Measurements from ENCODE around the gene ZBTB7C. TPM values are rescaled to one million over a fixed set of nuclear protein-coding genes. Genes with fewer than 3 reads are reported as not detected.

Gene ZBTB7C
- total and polyA plus RNA-seq, 2 of the 8 experiments (the other 6 are each of a cell fraction or from before 2014, with no cell fraction given): 0.15 to 0.45 TPM

- H3K4ac ChIP-seq (replicated peaks; ENCODE audit: insufficient read length, low read depth, low read length): peak overlapping the region; percentile 2
- CTCF ChIA-PET (ENCODE audit: partially characterized antibody): interaction anchor here (0.6 to 1.9 kb wide), 15 partner anchors 9 to 965 kb away, joined by 3 to 9 read pairs (median 4); no protein-coding TSS in a partner anchor
- no peak for FAIRE-seq
Observed at GRCh38 chr18:48022021-48022420, 387.2 kb downstream of the ZBTB7C start.

More at GRCh38 chr18:48022021-48022420, 387.2 kb downstream of the ZBTB7C start:
- 0 out of 2 replicates have a peak overlapping the region, but pooled peaks have one; percentile 74 for H2AFZ ChIP-seq (ENCODE audit: low read length)
- no peak overlapping the region for H4K5ac ChIP-seq (ENCODE audit: insufficient read length, low read depth, low read length)
- H3K79me2 ChIP-seq (ENCODE audit: control insufficient read depth in 1 of 2, insufficient read depth in 2 of 2, low read length in 2 of 2): no peaks in the 10 kb centered on the region
- H3K36me3 ChIP-seq (ENCODE audit: control insufficient read depth in 2 of 4, insufficient read depth in 4 of 4, low read length in 3 of 4): no peaks in the 10 kb centered on the region
- 93% methylated on average over 10 of the region's 10 CpGs; no CpG with 5 or more reads in 1 of the 2 experiments for WGBS, 2 experiments (ENCODE audit: extremely low coverage in 1 of 2, insufficient coverage in 1 of 2, insufficient read length in 1 of 2, insufficient replicate concordance in 2 of 2, low coverage in 1 of 2, low lambda C conversion rate in 2 of 2, missing lambda C conversion rate in 1 of 2)
- H2AK5ac ChIP-seq (ENCODE audit: low read depth, low read length): no peak overlapping the region
- H4K20me1 ChIP-seq (replicated peaks in 1 of 2; ENCODE audit: control insufficient read depth in 1 of 2, insufficient read depth in 2 of 2, low read length in 2 of 2): no peaks in the 10 kb centered on the region
- no peaks in the 10 kb centered on the region for H3K79me1 ChIP-seq (ENCODE audit: low read depth, low read length)
- peak overlapping the region; percentile 64; the same call in 1 of the 2 replicates for H2BK20ac ChIP-seq (ENCODE audit: low read length)
- no peak overlapping the region for H3K9ac ChIP-seq (replicated peaks in 1 of 4; ENCODE audit: extremely low read depth in 1 of 4, low read depth in 3 of 4, low read length in 3 of 4)
- no peak overlapping the region for H3K14ac ChIP-seq (ENCODE audit: insufficient read length)
- no peak overlapping the region for H3K56ac ChIP-seq (replicated peaks; ENCODE audit: insufficient read length, low read depth, low read length)
- no peak overlapping the region for H3K4me3 ChIP-seq (ENCODE audit: extremely low read depth in 1 of 4, insufficient read depth in 2 of 4, low read depth in 3 of 4, low read length in 4 of 4)
- no peak overlapping the region for H4K8ac ChIP-seq (ENCODE audit: extremely low read depth, insufficient read depth, low read length)
- H3K27ac ChIP-seq (ENCODE audit: low read depth, low read length): no peak overlapping the region
- H2BK15ac ChIP-seq (ENCODE audit: low read length): 0 out of 2 replicates have a peak overlapping the region, but pooled peaks have one; percentile 63
- peaks cover 0 to 5% (median 0%) of the 10 kb centered on the region in 4 experiments; a peak in 2 of 7 replicates for H3K4me1 ChIP-seq (replicated peaks in 1 of 4; ENCODE audit: control insufficient read depth in 3 of 4, insufficient read depth in 4 of 4, low read length in 3 of 4)
- H3K23ac ChIP-seq (ENCODE audit: insufficient read length): no peak overlapping the region
- peak overlapping the region; percentile 42 for H4K91ac ChIP-seq (replicated peaks; ENCODE audit: insufficient read length, low read length)
- H3K27me3 ChIP-seq (replicated peaks in 1 of 4; ENCODE audit: control insufficient read depth in 3 of 4, extremely low read depth in 1 of 4, insufficient read depth in 3 of 4, low read length in 3 of 4): no peaks in the 10 kb centered on the region
- H3K9me3 ChIP-seq (ENCODE audit: insufficient read depth in 2 of 2, low read depth in 1 of 2, low read length in 1 of 2): no peaks in the 10 kb centered on the region
- no peak overlapping the region for H3K4me2 ChIP-seq (ENCODE audit: insufficient read depth in 1 of 2, low read depth in 2 of 2, low read length in 2 of 2)
- no peak overlapping the region; the same call in 1 of the 2 replicates for H2BK12ac ChIP-seq (ENCODE audit: low read depth, low read length)
- TF ChIP-seq USF2 (IDR thresholded peaks at IDR 0.05; ENCODE audit: low read length) (no peak), RFX5 (IDR thresholded peaks at IDR 0.05; ENCODE audit: borderline replicate concordance, low read depth, low read length) (no peak), YY1 (IDR thresholded peaks at IDR 0.05; ENCODE audit: low read depth, low read length) (no peak), POU5F1 (IDR thresholded peaks at IDR 0.05; ENCODE audit: low read depth, low read length) (no peak), SAP30 (IDR thresholded peaks at IDR 0.05; ENCODE audit: insufficient read depth, insufficient replicate concordance, low read length) (no peak), HDAC6 (IDR thresholded peaks at IDR 0.05; ENCODE audit: low read depth, low read length) (no peak), JUN (IDR thresholded peaks at IDR 0.05; ENCODE audit: low read depth, low read length) (no peak)
- H2BK120ac ChIP-seq (replicated peaks; ENCODE audit: low read depth, low read length): no peak overlapping the region
- H3K23me2 ChIP-seq (ENCODE audit: low read depth, low read length): no peaks in the 10 kb centered on the region; the same call in 1 of the 2 replicates
- H3K18ac ChIP-seq (ENCODE audit: extremely low read depth, low read length): no peak overlapping the region
- no peak for DNase-seq (ENCODE audit: low read depth in 1 of 2, low spot score in 2 of 2)
- POLR2A ChIA-PET (ENCODE audit: partially characterized antibody): no interaction called here
- peak overlapping the region; percentile 10; the same call in 1 of the 2 replicates for H2BK5ac ChIP-seq (ENCODE audit: low read depth, low read length)
